Endometrium (tissue), 2 donors: ENCODE data around the gene APCDD1L.
"Not testable (repeated sequence)": the region's sequence is repeated elsewhere in the genome, so short reads cannot be mapped to it uniquely, and the experiment has no call there.

ENCODE experiments used
- FAIRE-seq: peaks from 2 replicates; lab custom pipeline; 2012; peaks lifted over from hg19 to GRCh38; lab: Jason Lieb, UNC
- donor health status: control.
- donor health status: control.

APCDD1L gene

DNA sequence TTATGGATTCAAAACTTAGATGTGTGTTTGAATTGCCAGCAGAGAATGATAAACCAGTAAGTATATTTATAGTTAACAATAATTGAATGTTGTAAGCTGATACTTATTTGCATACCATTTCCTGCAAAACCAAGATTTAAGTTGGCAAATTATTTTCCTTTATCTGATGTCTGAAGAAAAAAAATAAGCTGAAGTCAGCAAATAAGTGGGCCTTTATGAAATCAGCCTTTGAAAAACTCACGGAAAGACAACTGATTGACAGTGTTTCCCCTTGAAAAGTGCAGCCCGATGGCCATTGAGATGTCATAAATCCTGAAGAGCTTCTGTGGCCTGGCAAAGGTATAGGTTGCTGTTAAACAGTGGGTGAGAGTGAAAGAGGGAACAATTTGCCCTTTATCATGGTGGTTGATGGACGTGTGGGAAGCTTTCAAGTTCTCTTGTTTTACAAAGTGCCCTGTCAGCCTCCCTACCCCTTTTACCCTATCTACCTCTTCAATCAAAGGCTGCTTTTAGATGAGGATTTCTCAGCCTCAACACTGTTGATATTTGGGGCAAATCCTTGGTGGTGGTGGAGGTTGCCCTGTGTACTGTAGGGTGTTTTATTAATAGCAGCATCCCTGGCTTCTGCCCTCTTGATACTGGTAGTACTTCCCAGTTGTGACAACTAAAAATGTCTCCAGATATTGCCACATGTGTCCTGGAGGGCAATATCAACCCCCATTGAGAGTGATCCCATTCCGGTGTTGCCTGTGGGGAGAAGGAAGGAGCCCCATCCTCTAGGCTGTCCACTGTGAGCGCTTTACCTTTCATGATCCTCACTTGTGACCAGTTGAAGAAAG, 76.0 kb downstream of the APCDD1L start:
- no peak for FAIRE-seq

DNA sequence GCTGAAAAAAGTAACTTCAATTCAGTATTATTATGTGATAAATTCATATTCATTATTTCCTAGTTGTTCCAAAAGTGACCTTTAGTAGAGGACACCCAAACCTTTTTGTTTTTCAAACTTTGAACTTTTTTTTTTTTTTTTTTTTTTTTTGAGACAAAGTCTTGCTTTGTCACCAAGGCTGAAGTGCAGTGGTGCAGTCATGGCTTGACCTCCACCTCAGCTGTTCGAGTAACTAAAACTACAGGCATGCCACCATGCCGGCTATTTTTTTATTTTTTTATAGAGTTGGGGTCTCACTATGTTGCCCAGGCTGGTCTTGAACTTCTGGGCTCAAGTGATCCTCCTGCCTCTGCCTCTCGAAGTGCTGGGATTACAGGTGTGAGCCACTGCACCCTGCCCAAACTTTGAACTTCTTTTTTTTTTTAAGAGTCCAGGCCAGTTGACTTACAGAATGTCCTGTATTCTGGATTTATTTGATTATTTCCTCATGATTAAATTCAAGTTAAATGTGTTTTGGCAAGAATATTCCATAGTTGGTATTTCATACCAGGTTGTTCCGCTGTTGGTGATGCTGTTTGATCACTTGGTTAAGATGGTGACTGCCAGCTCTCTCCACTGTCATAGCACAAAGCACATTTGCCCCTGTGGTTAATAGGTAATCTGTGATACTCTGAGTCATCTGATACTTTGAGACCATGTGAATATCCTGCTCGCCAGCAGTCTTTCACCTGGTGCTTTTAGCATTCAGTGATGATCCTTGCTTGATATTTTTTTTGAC, 78.1 kb downstream of the APCDD1L start:
- FAIRE-seq = no peak

DNA sequence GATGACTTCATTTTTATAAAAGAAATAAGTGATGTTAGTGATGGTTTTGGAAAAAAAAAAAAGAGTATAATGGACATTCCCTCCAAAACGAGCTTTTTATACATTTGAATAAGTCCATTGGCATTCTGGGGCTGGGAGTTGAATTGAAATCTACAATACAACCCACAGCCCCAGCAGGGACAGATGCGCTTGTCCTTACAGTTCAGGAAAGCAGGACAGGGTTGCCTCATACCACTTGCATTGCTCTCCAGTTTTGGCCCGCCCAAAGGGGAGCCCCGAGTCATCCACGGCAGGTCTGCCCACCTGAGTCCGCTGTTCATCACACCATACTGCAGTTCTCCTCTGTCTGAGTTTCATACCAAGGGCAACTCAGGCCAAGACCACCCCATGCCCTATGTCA, 80.0 kb downstream of the APCDD1L start:
- no peak for FAIRE-seq

DNA sequence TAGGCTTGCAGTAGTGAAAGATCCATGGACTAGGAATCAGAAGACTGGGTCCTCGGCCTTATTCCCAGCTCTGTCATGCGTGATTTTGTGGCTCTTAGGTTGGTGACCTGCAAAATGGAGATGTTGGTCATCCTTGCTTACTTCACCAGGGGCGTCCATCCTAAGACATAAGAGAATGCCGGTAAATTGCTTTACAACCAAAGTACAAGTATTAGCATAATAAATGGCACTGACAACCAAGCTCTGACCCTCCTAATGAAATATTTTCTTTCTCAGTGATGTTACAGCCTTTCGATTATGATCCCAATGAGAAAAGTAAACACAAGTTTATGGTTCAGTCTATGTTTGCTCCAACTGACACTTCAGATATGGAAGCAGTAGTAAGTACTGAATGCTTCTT, 80.9 kb downstream of the APCDD1L start:
- no peak for FAIRE-seq

DNA sequence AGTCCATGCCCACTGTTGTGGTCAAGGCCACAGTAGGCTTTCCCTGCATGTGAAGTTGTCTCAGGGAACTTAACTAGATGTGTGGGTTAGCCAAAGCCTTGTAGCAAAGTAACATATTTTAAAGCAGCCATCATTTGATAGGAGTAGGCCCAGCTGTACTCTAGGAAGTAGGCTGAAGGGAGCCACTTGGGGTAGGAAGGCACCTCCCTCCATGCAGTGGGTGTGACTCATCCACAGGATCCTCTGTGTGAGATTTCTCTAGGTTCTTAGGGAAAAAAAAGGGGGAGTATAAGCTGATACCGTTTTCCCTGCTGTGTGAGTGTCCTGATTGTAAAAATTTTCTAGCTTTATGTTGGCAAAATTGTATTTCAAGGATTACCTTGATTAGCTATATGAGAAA, 81.4 kb downstream of the APCDD1L start:
- no peak for FAIRE-seq

DNA sequence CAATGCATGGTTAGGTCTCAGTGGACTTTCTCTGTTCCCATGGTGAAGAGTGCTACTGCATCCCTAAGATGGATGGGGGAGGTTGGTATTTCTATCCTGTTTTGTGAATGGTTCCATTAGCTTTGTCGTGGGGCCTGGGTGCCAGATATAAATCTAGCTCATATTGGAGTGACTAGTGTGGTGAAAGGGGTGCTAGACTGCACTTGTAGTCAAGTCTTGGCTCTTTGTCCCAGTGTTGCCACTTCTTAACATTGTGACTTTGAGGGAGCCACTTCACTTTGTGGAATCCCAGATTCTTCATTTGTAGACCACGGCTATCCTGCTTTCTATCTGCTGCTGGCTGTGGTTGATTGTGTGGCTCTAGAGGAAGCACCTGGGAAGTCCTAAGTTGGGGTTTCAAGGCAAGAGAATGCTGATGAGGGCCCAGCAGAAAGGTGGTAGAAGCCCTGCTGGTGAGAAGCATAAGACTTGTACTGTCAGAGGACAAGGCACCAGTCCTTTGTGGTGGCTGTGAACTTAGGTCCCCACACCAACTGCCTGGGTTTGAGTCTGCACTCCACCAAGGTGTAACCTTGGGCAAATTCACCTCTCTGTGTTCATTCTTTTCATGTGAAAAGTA, 82.1 kb downstream of the APCDD1L start:
- FAIRE-seq = no peak

DNA sequence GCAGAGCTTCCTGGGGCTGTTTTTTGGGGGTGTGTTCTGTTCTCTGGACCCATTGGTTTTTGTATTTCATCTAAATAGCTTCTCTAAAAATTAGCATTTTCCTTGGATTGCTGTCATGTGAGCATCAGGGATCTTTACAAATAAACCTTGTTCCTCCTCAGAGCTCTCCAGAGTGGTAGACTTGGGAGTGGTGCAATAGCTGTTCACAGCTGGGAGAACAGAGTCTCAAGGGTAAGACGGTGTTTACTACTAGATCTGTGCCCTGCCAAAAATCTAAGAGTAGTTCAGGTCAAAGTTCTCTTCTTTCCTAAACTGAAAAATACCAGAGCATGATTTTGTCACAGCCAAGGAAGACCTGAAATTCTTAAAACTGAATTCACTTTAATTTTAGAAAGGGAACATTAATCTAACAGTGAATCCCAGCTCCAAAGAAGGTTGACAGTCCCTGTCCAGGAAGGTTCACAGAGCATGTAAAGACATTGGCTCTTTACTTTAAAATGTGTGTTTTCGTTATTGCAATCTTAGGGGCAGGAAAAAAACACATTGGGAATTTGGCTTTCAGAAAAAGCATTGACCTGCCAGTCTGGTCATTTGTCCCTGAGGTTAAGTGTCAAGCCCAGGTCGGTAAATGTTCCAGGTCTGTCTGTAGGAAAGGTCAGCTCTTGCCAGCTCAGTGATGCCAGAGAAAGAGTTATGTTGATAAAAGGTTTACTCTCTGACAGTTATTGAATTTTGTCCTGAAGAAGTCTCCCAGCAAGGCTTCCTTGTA, 82.8 kb downstream of the APCDD1L start:
- no peak for FAIRE-seq

DNA sequence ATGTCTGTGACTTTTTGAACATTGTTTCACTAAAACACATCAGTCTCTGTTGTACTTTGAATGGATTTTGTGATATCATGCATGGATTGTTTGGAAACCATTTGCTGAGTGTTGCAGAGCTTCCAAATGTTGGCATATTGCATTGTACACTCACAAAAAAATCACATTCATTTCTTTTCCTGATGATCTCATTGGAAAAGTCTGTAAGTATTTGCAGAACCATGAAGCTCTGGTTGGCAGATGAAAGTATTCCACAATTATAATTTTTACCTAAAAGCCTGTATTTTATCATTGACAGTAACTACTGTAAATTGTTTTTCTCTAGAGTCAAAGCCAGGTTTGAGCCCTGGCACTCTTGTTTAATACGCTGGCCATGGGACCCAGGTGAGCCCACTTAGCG, 84.1 kb downstream of the APCDD1L start:
- no peak for FAIRE-seq

DNA sequence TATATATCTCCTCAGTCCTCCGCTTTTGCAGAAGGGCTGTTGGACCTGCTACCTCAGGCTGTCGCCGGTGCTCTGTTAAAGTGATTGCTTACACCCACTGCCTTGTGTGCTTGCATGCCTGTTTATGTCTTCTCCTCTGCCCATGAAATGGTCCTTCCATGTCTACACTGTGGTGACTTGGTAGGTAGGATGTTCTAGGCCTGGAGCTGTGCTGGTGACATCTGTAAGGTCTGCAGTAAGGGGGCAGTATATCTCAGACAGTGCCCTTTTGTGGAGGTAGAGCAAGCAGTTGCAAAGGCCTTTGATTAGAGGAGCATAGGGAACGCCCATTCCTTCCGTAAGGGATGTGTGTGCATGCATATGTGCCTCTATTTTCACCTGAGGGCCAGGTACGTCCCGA, 85.9 kb downstream of the APCDD1L start:
- FAIRE-seq = no peak

DNA sequence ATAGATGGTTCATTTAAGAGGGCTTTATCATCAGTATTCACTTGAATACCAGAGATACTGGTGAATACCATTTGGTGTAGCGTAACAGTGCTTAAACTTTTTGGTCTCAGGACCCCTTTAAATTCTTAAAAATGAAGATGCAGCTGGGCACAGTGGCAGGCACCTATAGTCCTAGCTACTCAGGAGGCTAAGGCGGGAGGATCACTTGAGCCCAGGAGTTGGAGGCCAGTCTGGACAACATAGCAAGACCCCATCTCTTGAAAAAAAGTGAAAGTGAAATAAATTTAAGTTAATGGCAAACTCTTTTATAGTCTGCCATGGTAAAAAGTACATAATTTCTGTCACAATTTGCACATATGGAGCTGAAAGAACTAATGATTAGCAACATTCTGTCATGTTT, 86.8 kb downstream of the APCDD1L start:
- no peak for FAIRE-seq

DNA sequence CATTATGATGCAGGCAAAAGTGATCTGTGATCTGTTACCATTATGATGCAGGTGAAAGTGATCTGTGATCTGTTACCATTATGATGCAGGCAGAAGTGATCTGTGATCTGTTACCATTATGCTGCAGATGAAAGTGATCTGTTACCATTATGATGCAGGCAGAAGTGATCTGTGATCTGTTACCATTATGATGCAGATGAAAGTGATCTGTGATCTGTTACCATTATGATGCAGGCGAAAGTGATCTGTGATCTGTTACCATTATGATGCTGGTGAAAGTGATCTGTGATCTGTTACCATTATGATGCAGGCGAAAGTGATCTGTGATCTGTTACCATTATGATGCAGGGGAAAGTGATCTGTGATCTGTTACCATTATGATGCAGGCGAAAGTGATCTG, 87.6 kb downstream of the APCDD1L start:
- FAIRE-seq = not testable (repeated sequence)

DNA sequence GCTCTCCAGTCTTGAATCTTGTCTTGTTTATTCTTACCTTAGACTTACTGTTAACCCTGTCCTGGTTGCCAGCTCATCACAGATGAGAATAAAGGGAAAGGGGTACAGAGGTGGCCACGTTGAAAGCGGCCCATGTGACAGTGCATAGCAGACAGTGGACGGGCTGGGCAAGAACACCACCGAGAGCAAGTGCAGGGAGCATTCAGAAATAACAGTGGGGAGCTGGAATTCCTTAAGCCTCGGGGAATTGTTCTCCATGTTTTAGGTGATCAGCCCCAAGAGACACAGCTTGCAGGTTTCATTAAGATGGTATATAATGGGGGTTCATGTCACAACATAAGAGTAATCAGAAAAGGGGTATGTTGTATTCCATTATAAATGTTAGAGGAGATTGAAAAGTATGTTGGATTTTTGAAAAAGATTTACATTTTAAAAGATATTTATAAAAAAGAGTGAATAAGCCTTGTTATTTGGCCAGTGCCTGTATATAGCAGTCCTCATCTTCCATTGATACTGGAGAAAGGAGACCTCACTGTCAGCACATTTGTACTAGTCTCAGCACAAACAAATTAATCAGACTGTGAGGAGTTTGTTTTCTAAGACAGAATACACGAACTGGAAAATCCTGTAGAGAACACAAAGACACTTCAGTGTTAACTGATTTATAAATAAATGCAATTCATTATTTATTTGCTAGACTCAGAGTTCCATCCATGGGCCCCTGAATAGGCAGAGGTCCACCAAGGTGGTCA, 90.8 kb downstream of the APCDD1L start:
- FAIRE-seq = no peak

DNA sequence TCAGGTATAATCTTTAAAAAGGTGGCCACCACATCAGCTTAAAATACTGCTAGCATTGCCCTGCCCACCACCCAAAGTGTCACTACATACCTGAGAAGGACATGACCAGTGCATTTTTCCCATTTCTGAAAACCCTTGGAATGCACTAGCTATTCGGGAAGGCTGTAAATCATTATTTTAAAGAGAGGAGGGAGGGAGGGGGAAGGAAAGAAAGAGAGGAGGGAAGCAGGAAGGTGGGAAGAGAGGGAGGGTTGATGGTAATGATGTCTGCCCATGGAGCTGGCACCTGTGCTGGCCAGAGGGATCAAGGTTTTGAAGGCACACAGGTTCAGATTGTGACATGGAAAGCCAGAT, 93.7 kb downstream of the APCDD1L start:
- FAIRE-seq = no peak

DNA sequence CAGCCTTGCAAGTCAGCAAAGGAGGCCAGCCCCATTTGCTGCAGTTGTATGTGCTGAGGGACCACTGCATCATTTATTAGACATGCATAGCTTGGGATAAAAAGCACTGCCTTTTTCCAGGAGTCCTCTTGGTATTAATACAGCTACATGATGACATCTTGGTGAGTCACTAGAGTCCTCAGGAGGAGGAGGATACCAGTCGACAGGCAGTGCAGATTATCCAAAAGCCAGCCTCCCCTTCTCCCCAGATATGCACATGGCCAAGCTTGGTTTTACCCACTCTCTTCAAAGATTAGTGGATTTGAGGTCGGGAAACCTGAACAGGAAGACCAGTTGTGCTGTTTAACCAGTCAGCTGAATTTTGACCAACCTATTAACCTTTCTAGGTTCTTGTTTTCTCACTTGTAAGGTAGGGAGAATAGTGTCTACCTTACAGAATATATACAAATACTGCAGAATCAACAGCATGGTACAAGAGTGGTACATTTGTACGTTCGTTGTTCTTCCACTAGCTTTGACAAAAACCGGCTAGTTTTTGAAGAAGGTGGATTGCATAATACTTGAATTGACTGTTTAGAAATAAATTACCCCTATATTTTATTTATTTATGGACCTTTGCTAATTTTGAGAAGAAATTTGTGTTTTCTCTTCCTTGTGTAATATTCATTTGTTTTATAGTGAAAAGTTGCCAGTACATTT, 94.3 kb downstream of the APCDD1L start:
- no peak for FAIRE-seq

DNA sequence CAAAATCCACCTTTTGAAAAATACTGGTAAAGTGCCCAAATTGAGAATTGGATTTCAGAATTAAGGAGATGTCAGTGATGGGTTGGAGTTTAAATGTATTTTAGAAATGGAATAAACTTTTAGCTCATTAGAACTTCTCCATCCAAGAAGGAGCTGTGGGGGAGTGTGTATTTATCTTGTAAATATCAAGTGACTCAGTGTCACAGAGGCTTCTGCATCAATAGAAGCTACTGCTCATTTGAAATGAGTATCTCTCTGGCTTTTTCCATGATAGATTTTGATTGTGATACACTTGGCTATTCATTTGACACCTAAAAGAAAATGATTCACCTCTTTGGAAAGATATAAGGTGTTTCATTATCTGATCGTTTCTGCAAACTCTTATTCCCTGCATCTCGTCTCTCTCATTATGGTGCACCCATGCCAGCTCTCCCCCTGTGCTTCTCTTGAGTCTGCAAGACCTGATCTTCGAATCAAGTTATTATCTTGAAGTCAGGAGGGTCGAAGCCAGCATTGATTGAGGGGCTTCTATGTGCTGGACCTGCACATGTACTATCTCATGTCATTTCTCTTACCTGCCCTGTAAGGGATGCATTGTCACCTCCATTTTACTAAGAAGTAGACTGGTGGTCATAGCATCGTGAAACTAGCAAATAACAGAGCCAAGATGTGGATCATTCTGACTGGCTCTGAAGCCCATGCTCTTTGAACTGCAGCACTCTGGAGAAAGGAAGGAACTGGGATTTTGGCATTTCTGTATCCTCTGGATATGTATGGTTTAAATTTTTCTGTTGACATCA, 96.0 kb downstream of the APCDD1L start:
- FAIRE-seq = no peak

DNA sequence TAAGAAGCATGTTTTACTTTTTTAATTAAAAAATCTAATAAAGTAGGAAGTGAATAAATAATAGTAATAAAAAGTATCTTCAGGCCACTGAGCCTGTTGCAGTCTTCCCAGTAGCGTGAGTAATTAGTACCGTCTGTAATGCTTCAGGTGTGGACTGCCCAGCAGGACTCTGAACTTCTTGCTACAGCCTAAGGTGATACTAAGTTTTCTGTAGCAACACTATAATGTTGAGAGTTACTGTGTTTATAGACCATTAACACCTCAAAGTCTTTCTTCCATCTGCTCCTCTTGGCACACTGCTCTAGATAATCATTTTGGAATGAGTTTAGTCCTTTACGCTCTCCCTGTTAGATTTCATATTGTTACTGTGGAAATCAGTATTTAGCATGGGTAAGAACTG, 97.8 kb downstream of the APCDD1L start:
- FAIRE-seq = no peak

DNA sequence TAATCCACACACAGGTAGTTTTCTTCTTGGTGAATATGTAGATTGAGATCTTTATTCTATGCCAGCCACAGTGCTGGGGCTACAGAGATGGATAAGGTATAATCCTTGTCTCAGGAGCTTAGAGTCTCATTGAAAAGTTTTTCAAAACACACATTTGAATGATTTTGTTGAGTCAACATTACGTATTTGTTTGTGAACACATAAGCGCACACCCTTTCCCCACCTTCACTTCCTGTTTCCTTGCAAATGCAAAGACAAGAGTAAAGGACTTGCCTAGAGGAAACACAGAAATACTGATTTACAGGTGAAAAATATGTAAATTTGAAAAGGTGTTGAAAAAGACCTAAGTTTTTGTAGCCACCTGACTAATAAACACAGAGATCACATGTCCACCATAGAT, 98.4 kb downstream of the APCDD1L start:
- no peak for FAIRE-seq

DNA sequence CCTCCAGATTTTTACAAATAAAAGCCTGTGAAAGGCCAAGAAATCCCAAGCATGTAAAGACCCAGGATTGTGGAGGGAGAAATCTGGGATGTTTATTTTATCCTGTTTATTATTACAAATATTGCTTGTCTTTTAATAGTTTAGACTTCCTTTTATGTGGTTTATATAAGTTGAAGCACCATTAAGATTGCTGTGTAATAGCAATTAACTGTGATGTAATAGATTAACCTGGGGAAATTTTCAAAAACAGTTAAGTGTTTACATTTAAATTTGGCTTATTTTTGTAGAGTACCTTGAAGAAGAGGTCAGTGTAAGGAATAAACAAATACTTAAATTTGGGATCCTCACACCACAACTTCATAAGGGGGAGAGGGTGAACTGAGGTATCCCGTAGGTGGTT, 99.1 kb downstream of the APCDD1L start:
- no peak for FAIRE-seq

DNA sequence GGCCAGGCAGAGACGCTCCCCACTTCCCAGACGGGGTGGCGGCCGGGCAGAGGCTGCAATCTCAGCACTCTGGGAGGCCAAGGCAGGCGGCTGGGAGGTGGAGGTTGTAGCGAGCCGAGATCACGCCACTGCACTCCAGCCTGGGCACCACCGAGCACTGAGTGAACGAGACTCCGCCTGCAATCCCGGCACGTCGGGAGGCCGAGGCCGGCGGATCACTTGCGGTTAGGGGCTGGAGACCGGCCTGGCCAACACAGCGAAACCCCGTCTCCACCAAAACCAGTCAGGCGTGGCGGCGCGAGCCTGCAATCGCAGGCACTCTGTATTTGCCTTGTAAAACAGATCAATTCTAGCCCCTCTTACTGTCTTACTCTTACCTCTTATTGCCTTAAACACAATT, 100.4 kb downstream of the APCDD1L start:
- not testable (repeated sequence) for FAIRE-seq

DNA sequence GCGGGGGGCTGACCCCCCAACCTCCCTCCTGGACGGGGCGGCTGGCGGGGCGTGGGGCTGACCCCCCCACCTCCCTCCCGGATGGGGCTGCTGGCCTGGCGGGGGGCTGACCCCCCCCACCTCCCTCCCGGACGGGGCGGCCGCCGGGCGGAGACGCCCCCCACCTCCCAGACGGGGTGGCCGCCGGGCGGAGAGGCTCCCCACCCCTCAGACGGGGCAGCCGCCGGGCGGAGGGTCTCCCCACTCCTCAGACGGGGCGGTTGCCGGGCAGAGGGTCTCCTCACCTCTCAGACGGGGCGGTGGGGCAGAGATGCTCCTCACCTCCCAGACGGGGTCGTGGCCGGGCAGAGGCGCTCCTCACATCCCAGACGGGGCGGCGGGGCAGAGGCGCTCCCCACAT, 101.0 kb downstream of the APCDD1L start:
- FAIRE-seq = not testable (repeated sequence)
